ENCODE measurements around the gene LETM1. TPM values are rescaled to one million over a fixed set of nuclear protein-coding genes. Genes with fewer than 3 reads are reported as not detected.
A peak's percentile ranks its signal among the peaks of the same experiment; 100 is the strongest.

LETM1 gene
- total RNA-seq, 1 experiment from 2014 or later: 67.3 TPM

DNA sequence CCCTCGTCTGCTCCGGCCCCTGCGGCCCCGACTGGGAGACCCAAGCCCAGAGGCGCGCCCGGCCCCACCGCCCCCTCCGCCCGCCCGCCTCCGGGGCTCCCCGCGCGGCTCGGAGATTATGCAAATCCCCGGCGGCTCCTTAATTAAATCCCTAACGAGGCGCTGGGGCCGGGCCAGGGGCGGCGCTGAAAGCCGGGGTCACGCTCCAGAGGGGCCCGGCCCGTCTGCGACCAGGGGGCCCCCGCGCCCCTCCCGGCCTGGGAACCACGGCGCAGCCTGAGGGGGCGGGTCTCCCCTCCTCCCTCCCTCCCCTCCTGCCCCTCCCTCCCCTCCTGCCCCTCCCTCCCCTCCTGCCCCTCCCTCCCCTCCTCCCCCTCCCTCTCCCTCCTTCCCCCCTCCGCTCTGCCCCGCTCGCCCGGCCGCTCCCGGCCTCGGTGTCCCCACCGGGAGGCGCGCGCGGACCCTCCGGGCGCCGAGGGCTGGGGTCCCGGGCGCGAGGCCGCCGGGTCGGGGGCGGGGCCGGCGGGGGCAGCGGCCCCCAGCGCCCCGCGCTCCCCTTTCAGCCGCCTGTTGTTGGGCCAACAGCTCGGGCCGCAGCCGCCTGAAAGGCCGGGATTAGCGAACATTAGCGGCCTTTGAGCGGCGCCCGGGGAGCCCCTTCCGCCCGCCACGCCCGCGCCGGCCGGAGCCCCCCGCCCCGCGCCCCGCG, 88.7 kb downstream of the LETM1 start:
- H3K27me3 ChIP-seq (ENCODE audit: insufficient read depth, low read length): no peaks in the 10 kb centered on the region
- H3K4me1 ChIP-seq (ENCODE audit: control insufficient read depth in 1 of 2, insufficient read depth in 2 of 2, low read length in 2 of 2): peaks cover 43 to 44% of the 10 kb centered on the region in 2 experiments
- H3K4me3 ChIP-seq (replicated peaks in 1 of 2; ENCODE audit: low read depth in 1 of 2, low read length in 2 of 2): peak overlapping the region; percentile 29 to 50; a peak in 3 of 4 replicates
- no peaks in the 10 kb centered on the region for H3K9me2 ChIP-seq (ENCODE audit: insufficient read depth)
- no peaks in the 10 kb centered on the region for H4K20me1 ChIP-seq (ENCODE audit: insufficient read depth)
- no peaks in the 10 kb centered on the region for H3K36me3 ChIP-seq (ENCODE audit: control insufficient read depth in 1 of 2, insufficient read depth in 2 of 2, low read length in 2 of 2)
- H3K9ac ChIP-seq (ENCODE audit: low read length): peak overlapping the region; percentile 43; the same call in 1 of the 2 replicates
- H3K9me3 ChIP-seq (ENCODE audit: control insufficient read depth in 1 of 2, insufficient read depth in 1 of 2, low read depth in 1 of 2, low read length in 2 of 2): no peaks in the 10 kb centered on the region
- H3K79me2 ChIP-seq (ENCODE audit: insufficient read depth, low read length): no peaks in the 10 kb centered on the region
- peak overlapping the region; percentile 75 for H3K4me2 ChIP-seq (ENCODE audit: low read length)
- DNase-seq (ENCODE audit: low read depth, low spot score) (no peak), ATAC-seq (peak; percentile 28)
- intact Hi-C loops (cut with micrococcal nuclease): no loop called here
- RAD21 ChIA-PET (ENCODE audit: low non-redundant PET in 1 of 2, low total read pairs in 2 of 2, uncharacterized antibody in 2 of 2, unreplicated experiment in 2 of 2): no interaction called here
- BruUV-seq (replicated peaks): no TSS peak
- CTCF ChIA-PET: interaction anchor here (0.7 to 1.6 kb wide), 9 partner anchors 11 to 89 kb away, joined by 3 to 8 read pairs (median 5); partner anchors contain the start of gene FGFR3
- peak overlapping the region; percentile 63; the same call in 1 of the 2 replicates for H3K27ac ChIP-seq (ENCODE audit: low read depth, low read length)
- POLR2A ChIA-PET: interaction anchor here (1.2 kb wide), 1 partner anchor 28 kb away, joined by 5 read pairs; no protein-coding TSS in a partner anchor
- no peak overlapping the region for H2AFZ ChIP-seq (ENCODE audit: low read depth, low read length, poor library complexity, severe bottlenecking)
- TF ChIP-seq ZFX (IDR thresholded peaks at IDR 0.05): 0 out of 2 replicates have a peak, but pooled peaks have one; percentile 7
- TF ChIP-seq FOSL1 (IDR thresholded peaks at IDR 0.05; ENCODE audit: low read depth): no peak
- TF ChIP-seq SRF (IDR thresholded peaks at IDR 0.05; ENCODE audit: low read depth): no peak
- TF ChIP-seq TCF7L2 (IDR thresholded peaks at IDR 0.05; ENCODE audit: borderline replicate concordance, extremely low read depth, insufficient read depth, insufficient read length): peak; percentile 3
- TF ChIP-seq, protein P1, sequence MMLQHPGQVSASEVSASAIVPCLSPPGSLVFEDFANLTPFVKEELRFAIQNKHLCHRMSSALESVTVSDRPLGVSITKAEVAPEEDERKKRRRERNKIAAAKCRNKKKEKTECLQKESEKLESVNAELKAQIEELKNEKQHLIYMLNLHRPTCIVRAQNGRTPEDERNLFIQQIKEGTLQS (IDR thresholded peaks at IDR 0.05): no peak

DNA sequence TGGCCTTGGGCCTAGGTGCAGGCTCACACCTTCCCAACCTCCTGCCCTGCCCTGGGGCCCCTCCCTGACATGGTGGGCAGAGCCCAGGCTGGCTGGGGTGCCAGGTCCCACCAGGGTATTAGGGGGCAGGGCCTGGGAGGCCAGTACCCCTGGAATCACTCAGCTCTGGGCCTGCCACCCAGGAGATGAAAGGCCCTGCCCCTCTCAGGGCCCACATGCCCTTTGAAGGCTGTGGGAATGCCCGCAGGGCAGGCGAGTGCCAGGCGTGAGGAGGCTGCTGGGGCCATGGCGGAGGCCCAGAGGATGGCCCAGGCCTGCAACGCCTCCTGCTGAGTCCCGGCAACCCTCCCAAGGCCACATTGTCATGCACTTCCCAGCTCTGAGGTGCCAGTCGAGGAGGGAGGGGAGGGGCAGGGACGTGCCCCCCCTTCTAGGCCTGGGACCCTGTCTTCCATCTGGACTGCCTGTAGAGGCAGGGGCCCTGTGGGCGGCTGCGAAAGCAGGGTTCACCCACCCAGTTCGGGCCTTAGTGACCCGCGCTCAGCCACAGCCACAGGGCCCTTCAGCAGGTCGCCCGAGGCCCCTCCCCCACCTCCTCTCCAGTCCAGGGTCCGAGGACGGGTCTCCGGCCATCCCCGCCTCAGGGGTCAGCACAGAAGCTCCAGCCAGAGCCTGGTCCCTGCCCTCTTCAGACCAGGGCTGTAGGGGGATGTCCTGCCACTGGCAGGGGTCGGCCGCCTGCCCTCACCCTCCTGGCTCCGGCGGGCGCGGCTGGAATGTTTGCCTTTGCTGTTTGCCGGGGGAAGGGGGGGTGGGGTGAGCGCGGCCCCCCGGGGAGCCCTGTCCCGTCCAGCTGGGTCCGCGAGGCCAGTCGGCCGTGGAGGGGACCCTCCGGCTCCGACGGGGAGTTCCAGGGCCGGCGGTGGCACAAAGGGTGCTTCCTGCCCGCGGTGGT, 89.6 kb downstream of the LETM1 start:
- BruUV-seq (replicated peaks): no TSS peak
- no peak for DNase-seq (ENCODE audit: low read depth, low spot score)
- Histone ChIP-seq H2AFZ (ENCODE audit: low read depth, low read length, poor library complexity, severe bottlenecking) (no peak overlapping the region), H3K4me2 (ENCODE audit: low read length) (peak overlapping the region; percentile 75), H3K9me3 (ENCODE audit: control insufficient read depth in 1 of 2, insufficient read depth in 1 of 2, low read depth in 1 of 2, low read length in 2 of 2) (no peaks in the 10 kb centered on the region), H3K9me2 (ENCODE audit: insufficient read depth) (no peaks in the 10 kb centered on the region), H3K4me1 (ENCODE audit: control insufficient read depth in 1 of 2, insufficient read depth in 2 of 2, low read length in 2 of 2) (peaks cover 43 to 44% of the 10 kb centered on the region in 2 experiments), H4K20me1 (ENCODE audit: insufficient read depth) (no peaks in the 10 kb centered on the region), H3K79me2 (ENCODE audit: insufficient read depth, low read length) (no peaks in the 10 kb centered on the region), H3K36me3 (ENCODE audit: control insufficient read depth in 1 of 2, insufficient read depth in 2 of 2, low read length in 2 of 2) (no peaks in the 10 kb centered on the region), H3K9ac (ENCODE audit: low read length) (peak overlapping the region; percentile 43), H3K4me3 (replicated peaks in 1 of 2; ENCODE audit: low read depth in 1 of 2, low read length in 2 of 2) (peak overlapping the region; percentile 24 to 50), H3K27me3 (ENCODE audit: insufficient read depth, low read length) (no peaks in the 10 kb centered on the region), H3K27ac (ENCODE audit: low read depth, low read length) (peak overlapping the region; percentile 63; the same call in 1 of the 2 replicates)
- TF ChIP-seq EZH2 (IDR thresholded peaks at IDR 0.05): no peak
- no peak for TF ChIP-seq ELF1 (IDR thresholded peaks at IDR 0.05; ENCODE audit: borderline replicate concordance, low read depth)
- TF ChIP-seq, protein P2, sequence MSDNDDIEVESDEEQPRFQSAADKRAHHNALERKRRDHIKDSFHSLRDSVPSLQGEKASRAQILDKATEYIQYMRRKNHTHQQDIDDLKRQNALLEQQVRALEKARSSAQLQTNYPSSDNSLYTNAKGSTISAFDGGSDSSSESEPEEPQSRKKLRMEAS (IDR thresholded peaks at IDR 0.05): no peak
- no peak for TF ChIP-seq EZH2phosphoT487 (IDR thresholded peaks at IDR 0.05; ENCODE audit: borderline replicate concordance)
- TF ChIP-seq ZFX (IDR thresholded peaks at IDR 0.05): peak; percentile 74
- peak; percentile 90 for TF ChIP-seq TCF7L2 (IDR thresholded peaks at IDR 0.05; ENCODE audit: borderline replicate concordance, extremely low read depth, insufficient read depth, insufficient read length)
- TF ChIP-seq EGR1 (IDR thresholded peaks at IDR 0.05; ENCODE audit: low read depth): no peak
- peak; percentile 25 for ATAC-seq
- CTCF ChIA-PET: interaction anchor here (0.7 kb wide), 1 partner anchor 42 kb away, joined by 3 read pairs; no protein-coding TSS in a partner anchor
- POLR2A ChIA-PET: no interaction called here
- RAD21 ChIA-PET (ENCODE audit: low non-redundant PET in 1 of 2, low total read pairs in 2 of 2, uncharacterized antibody in 2 of 2, unreplicated experiment in 2 of 2): no interaction called here
- intact Hi-C loops (cut with micrococcal nuclease): no loop called here
